GM19372 (cell line): ENCODE measurements around the gene GRM5.
"Not testable (repeated sequence)": the region's sequence is repeated elsewhere in the genome, so short reads cannot be mapped to it uniquely, and the experiment has no call there.

Experiments
- ATAC-seq: cut with Tn5 transposase; IDR thresholded peaks from one replicate; pipeline ENCODE4 v1.9.1; 2021; ENCODE audit warnings: mild to moderate bottlenecking, low read depth, moderate library complexity; ENCODE audit not compliant: unreplicated experiment

Gene GRM5

GRCh38 chr11:88464528-88464927 lies 601.3 kb downstream of the GRM5 start:
- ATAC-seq = no peak

- ATAC-seq = not testable (repeated sequence)
Measured at GRCh38 chr11:88463301-88463700, 602.5 kb downstream of the GRM5 start.

DNA sequence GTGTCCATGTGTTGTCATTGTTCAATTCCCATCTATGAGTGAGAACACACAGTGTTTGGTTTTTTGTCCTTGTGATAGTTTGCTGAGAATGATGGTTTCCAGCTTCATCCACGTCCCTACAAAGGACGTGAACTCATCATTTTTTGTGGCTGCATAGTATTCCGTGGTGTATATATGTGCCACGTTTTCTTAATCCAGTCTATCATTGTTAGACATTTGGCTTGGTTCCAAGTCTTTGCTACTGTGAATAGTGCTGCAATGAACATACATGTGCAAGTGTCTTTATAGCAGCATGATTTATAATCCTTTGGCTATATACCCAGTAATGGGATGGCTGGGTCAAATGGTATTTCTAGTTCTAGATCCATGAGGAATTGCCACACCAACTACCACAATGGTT lies 607.7 kb downstream of the GRM5 start:
- ATAC-seq = not testable (repeated sequence)

DNA sequence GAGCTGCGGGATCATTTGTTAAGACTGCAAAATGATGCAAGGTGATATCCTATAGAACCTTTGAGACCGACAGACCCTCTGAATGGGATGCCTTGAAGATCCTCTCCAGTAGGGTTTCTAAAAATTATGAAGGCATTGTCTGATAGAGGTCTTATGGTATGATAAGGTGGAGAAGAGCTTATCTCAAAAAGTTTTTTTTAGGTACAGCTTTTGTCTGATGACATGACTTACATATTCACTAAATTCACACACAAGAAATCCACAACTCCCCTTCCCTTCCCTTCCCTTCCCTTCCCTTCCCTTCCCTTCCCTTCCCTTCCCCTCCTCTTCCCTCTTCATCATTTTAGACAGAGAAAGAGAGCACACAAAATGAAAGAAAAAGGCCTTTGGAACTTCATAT lies 609.8 kb downstream of the GRM5 start:
- no peak for ATAC-seq

DNA sequence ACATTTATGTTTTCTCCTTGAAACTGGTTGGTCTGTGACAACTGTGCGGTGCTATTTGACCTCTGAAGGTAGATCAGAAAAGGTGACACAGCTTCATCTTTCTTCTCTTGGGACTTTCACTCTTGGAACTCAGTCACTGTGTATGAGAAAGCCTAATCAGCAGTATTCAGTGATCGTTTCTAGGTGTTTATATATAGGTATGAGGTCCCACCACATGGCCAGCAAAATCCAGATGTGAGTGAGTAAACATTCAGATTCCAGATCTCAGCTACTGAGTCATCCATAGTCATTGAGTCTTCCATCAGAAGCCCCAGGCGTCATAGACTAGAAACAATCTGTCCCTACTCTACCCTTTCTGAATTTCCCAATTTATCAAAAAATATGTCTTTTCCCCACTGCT lies 610.9 kb downstream of the GRM5 start:
- no peak for ATAC-seq
